Neural progenitor cell (in vitro differentiated cells): Measurements from ENCODE around the gene BRINP2. TPM values are rescaled to one million over a fixed set of nuclear protein-coding genes. Genes with fewer than 3 reads are reported as not detected.

ENCODE experiments used
- DNase-seq: peaks from one replicate; pipeline ENCODE4 v3.0.0-alpha.2; 2016; ENCODE audit warnings: low spot score
- H2AFZ ChIP-seq: fragments of 200-600 bp; sonication (generic); replicated peaks from 2 replicates; pipeline ENCODE4 v1.6.1; 2016; ENCODE audit warnings: antibody characterized with exemption
- H3F3A ChIP-seq: fragments of 200-600 bp; sonication (generic); 2 replicates; pipeline ENCODE4 v1.6.1; 2016; ENCODE audit warnings: antibody characterized with exemption, low read depth
- H3K27ac ChIP-seq: fragments of 200-600 bp; sonication (generic); 2 replicates; pipeline ENCODE4 v1.5.1; 2016; ENCODE audit warnings: mild to moderate bottlenecking
- H3K27me3 ChIP-seq: fragments of 200-600 bp; sonication (generic); 2 replicates; pipeline ENCODE4 v1.6.1; 2016; ENCODE audit warnings: mild to moderate bottlenecking, moderate library complexity
- H3K36me3 ChIP-seq: fragments of 200-600 bp; sonication (generic); 2 replicates; pipeline ENCODE4 v1.5.1; 2016
- H3K4me1 ChIP-seq: fragments of 200-600 bp; sonication (generic); 2 replicates; pipeline ENCODE4 v1.6.1; 2016; ENCODE audit warnings: mixed run types
- H3K4me2 ChIP-seq: fragments of 200-600 bp; sonication (generic); 2 replicates; pipeline ENCODE4 v1.6.1; 2016
- H3K4me3 ChIP-seq: fragments of 200-600 bp; sonication (generic); 2 replicates; pipeline ENCODE4 v1.5.1; 2016
- H3K79me2 ChIP-seq: fragments of 200-600 bp; sonication (generic); 2 replicates; pipeline ENCODE4 v1.6.1; 2016; ENCODE audit warnings: low read depth
- H3K9ac ChIP-seq: fragments of 200-600 bp; sonication (generic); 2 replicates; pipeline ENCODE4 v1.6.1; 2016
- H3K9me3 ChIP-seq: fragments of 200-600 bp; sonication (generic); 2 replicates; pipeline ENCODE4 v1.5.1; 2016; ENCODE audit warnings: low read depth
- H4K20me1 ChIP-seq: fragments of 200-600 bp; sonication (generic); 2 replicates; pipeline ENCODE4 v1.6.1; 2016; ENCODE audit warnings: low read depth
- H3K27ac Mint-ChIP-seq: 3 replicates; pipeline ENCODE4 v1.8.0; 2021; ENCODE audit warnings: mixed read lengths
- H3K27me3 Mint-ChIP-seq: 2 replicates; pipeline ENCODE4 v1.8.0; 2022; ENCODE audit warnings: low read depth, mild to moderate bottlenecking, inconsistent platforms, moderate library complexity, mixed read lengths; ENCODE audit not compliant: insufficient read depth
- H3K36me3 Mint-ChIP-seq: 3 replicates; pipeline ENCODE4 v1.8.0; 2021; ENCODE audit warnings: mixed read lengths
- H3K4me1 Mint-ChIP-seq: 3 replicates; pipeline ENCODE4 v1.8.0; 2021; ENCODE audit warnings: mixed read lengths
- H3K4me3 Mint-ChIP-seq: 3 replicates; pipeline ENCODE4 v1.8.0; 2021; ENCODE audit warnings: mild to moderate bottlenecking, moderate library complexity, mixed read lengths
- H3K9me3 Mint-ChIP-seq: 3 replicates; pipeline ENCODE4 v1.8.0; 2020; ENCODE audit warnings: mixed read lengths
- EZH2 ChIP-seq: fragments of 200-600 bp; sonication (generic); IDR thresholded peaks from 2 replicates; pipeline ENCODE4 v1.6.1; 2017; ENCODE audit warnings: antibody characterized with exemption, mild to moderate bottlenecking, moderate library complexity
- EZH2phosphoT487 ChIP-seq: fragments of 200-600 bp; sonication (generic); IDR thresholded peaks from 2 replicates; pipeline ENCODE4 v1.6.1; 2017; ENCODE audit warnings: antibody characterized with exemption
- total RNA-seq: library from RNA; depleted of rRNA; stranded (reverse); fragments of >200 nt; gene quantifications from 2 replicates; pipeline ENCODE4 v1.2.3, GENCODE V29; 2015; ENCODE audit warnings: low replicate concordance
- TF ChIP-seq, protein P1 (sequence below): fragments of 200-600 bp; sonication (generic); IDR thresholded peaks from 2 replicates; pipeline ENCODE4 v1.5.1; 2017; ENCODE audit warnings: antibody characterized with exemption, mild to moderate bottlenecking

The BRINP2 gene
- total RNA-seq, 1 donor from 2014 or later: not detected

DNA sequence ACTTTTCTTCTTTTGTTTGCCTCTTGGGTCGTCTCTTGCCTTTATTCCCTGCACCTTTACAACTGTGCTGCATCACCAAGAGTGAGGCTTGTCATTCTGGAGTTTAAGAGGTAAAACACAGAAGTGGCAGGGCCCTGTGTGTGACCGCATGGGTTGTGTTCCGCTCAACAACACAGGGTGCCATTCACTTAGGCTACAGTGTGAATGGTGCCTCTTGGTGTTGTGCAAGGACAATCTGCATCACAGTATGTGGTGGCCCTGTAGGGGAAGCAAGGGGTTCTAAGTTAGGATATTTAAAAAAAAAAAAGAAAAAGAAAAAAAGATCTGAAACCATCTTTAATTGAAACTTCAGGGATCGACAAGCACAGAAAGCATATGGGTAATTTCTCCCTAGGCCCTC is 38.2 kb downstream of the BRINP2 start:
- DNase-seq: no peak
- Histone ChIP-seq H3K27me3 (peaks cover 42% of the 10 kb centered on the region), H2AFZ (no peak overlapping the region), H3K27ac (no peak overlapping the region), H4K20me1 (no peaks in the 10 kb centered on the region), H3K4me2 (no peak overlapping the region), H3K4me3 (no peak overlapping the region), H3K4me1 (peaks cover 6% of the 10 kb centered on the region), H3K36me3 (no peaks in the 10 kb centered on the region), H3F3A (no peaks in the 10 kb centered on the region), H3K9me3 (no peaks in the 10 kb centered on the region), H3K79me2 (no peaks in the 10 kb centered on the region), H3K9ac (no peak overlapping the region)
- no peaks in the 10 kb centered on the region for H3K27me3 Mint-ChIP-seq
- no peaks in the 10 kb centered on the region for H3K36me3 Mint-ChIP-seq
- H3K4me3 Mint-ChIP-seq: no peak overlapping the region
- no peaks in the 10 kb centered on the region for H3K9me3 Mint-ChIP-seq
- TF ChIP-seq, protein P1, sequence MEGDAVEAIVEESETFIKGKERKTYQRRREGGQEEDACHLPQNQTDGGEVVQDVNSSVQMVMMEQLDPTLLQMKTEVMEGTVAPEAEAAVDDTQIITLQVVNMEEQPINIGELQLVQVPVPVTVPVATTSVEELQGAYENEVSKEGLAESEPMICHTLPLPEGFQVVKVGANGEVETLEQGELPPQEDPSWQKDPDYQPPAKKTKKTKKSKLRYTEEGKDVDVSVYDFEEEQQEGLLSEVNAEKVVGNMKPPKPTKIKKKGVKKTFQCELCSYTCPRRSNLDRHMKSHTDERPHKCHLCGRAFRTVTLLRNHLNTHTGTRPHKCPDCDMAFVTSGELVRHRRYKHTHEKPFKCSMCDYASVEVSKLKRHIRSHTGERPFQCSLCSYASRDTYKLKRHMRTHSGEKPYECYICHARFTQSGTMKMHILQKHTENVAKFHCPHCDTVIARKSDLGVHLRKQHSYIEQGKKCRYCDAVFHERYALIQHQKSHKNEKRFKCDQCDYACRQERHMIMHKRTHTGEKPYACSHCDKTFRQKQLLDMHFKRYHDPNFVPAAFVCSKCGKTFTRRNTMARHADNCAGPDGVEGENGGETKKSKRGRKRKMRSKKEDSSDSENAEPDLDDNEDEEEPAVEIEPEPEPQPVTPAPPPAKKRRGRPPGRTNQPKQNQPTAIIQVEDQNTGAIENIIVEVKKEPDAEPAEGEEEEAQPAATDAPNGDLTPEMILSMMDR: no peak
- TF ChIP-seq EZH2phosphoT487: no peak
- peaks cover 2% of the 10 kb centered on the region for H3K4me1 Mint-ChIP-seq
- H3K27ac Mint-ChIP-seq: no peak overlapping the region

DNA sequence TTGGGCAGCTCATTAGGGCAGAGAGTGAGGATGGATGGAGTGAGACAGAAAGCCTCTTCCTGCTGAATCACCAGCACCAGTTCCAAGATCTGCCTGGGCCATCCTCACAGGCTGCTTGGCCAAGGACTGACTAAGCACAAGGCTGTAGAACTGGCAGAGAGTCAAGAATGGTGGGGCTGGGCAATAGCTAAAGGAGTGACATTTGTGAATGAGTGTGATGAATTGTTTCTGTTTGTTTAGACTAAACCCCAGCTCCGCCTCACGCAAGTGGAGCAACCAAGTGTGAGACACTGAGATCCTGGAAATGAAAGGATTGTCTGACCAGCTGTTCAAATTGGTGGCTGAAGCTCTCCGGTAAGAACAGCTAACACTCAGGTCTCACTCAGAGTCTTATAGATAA is 38.6 kb downstream of the BRINP2 start:
- H3K4me2 ChIP-seq: no peak overlapping the region
- H3K27ac ChIP-seq: no peak overlapping the region
- H3K36me3 ChIP-seq: no peaks in the 10 kb centered on the region
- H3K4me1 ChIP-seq: peaks cover 6% of the 10 kb centered on the region
- no peak overlapping the region for H2AFZ ChIP-seq
- H4K20me1 ChIP-seq: no peaks in the 10 kb centered on the region
- no peaks in the 10 kb centered on the region for H3K79me2 ChIP-seq
- Mint-ChIP-seq H3K27me3 (no peaks in the 10 kb centered on the region), H3K36me3 (no peaks in the 10 kb centered on the region), H3K4me3 (no peak overlapping the region), H3K27ac (no peak overlapping the region), H3K4me1 (peaks cover 2% of the 10 kb centered on the region), H3K9me3 (no peaks in the 10 kb centered on the region)
- no peak overlapping the region for H3K4me3 ChIP-seq
- H3K27me3 ChIP-seq: peaks cover 42% of the 10 kb centered on the region
- H3K9ac ChIP-seq: no peak overlapping the region
- TF ChIP-seq EZH2: no peak
- no peaks in the 10 kb centered on the region for H3F3A ChIP-seq
- no peaks in the 10 kb centered on the region for H3K9me3 ChIP-seq
- DNase-seq: peak; percentile 28

DNA sequence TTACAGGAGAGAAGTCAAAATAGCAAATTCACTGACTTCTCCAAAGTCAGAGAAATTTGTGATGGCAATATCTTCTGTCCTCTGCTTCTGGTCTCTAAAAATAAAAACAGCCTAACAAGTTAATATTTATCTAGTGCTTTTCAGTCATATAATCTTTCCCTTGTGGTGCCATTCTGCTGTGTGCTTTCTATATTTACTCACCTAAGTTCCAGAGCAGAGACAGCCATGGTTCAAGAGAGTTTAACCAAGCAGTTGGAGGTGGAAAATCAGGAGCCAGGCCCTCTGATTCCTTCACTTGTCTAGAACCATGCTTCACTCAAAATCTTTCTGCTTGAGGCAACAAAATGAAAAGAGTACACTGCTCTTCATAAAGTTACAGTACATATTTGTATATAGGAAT is 39.3 kb downstream of the BRINP2 start:
- H2AFZ ChIP-seq: no peak overlapping the region
- no peaks in the 10 kb centered on the region for H3K79me2 ChIP-seq
- peaks cover 6% of the 10 kb centered on the region for H3K4me1 ChIP-seq
- H3K4me3 ChIP-seq: no peak overlapping the region
- H3K9me3 ChIP-seq: no peaks in the 10 kb centered on the region
- no peak overlapping the region for H3K27ac ChIP-seq
- Mint-ChIP-seq H3K4me3 (no peak overlapping the region), H3K27ac (no peak overlapping the region), H3K36me3 (no peaks in the 10 kb centered on the region), H3K27me3 (no peaks in the 10 kb centered on the region), H3K4me1 (peaks cover 2% of the 10 kb centered on the region), H3K9me3 (no peaks in the 10 kb centered on the region)
- no peak for DNase-seq
- H4K20me1 ChIP-seq: no peaks in the 10 kb centered on the region
- H3K4me2 ChIP-seq: no peak overlapping the region
- H3K27me3 ChIP-seq: peaks cover 42% of the 10 kb centered on the region
- TF ChIP-seq, protein P1: no peak
- no peak for TF ChIP-seq EZH2
- no peaks in the 10 kb centered on the region for H3K36me3 ChIP-seq
- H3K9ac ChIP-seq: no peak overlapping the region
- no peaks in the 10 kb centered on the region for H3F3A ChIP-seq

DNA sequence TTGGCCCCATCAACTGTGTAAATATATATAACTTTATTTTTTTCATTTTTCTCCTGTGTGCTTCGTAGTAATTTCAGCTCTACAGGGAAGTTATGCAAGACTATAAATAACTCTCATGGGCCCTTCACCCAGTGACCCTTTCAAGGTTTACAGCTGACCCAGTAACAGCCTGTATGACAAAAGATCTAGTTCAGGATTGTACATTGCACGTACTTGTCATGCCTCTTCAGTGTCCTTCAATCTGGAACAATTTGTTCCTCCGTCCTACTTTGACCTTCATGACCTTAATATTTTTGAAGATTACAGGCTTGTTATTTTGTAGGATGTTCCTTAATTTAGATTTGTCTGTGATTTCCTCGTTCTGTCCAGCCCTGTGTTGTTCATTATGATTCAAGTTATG is 40.5 kb downstream of the BRINP2 start:
- Histone ChIP-seq H3K27ac (no peak overlapping the region), H3K27me3 (peaks cover 42% of the 10 kb centered on the region), H3K4me2 (no peak overlapping the region), H3K9me3 (peaks cover 3% of the 10 kb centered on the region), H3K79me2 (no peaks in the 10 kb centered on the region), H2AFZ (no peak overlapping the region), H3K4me1 (peaks cover 6% of the 10 kb centered on the region), H4K20me1 (no peaks in the 10 kb centered on the region), H3K36me3 (no peaks in the 10 kb centered on the region), H3F3A (no peaks in the 10 kb centered on the region), H3K9ac (no peak overlapping the region), H3K4me3 (no peak overlapping the region)
- DNase-seq: no peak
- H3K36me3 Mint-ChIP-seq: no peaks in the 10 kb centered on the region
- TF ChIP-seq EZH2phosphoT487 (no peak), EZH2 (no peak)
- TF ChIP-seq, protein P1: no peak
- H3K4me1 Mint-ChIP-seq: peaks cover 2% of the 10 kb centered on the region
- H3K9me3 Mint-ChIP-seq: peaks cover 3% of the 10 kb centered on the region
- no peak overlapping the region for H3K4me3 Mint-ChIP-seq
- no peaks in the 10 kb centered on the region for H3K27me3 Mint-ChIP-seq
- no peak overlapping the region for H3K27ac Mint-ChIP-seq
